BLaER1 (cell line): ENCODE results near the gene KCNA2.

Source experiments
- H3K27ac ChIP-seq: shearing (Covaris generic); formaldehyde crosslinking; 2 replicates; pipeline ENCODE4 v1.8.1; 2022
- H3K27me3 ChIP-seq: shearing (Covaris generic); formaldehyde crosslinking; 2 replicates; pipeline ENCODE4 v1.8.1; 2022
- H3K36me3 ChIP-seq: shearing (Covaris generic); formaldehyde crosslinking; 2 replicates; pipeline ENCODE4 v1.8.1; 2022
- H3K4me1 ChIP-seq: shearing (Covaris generic); formaldehyde crosslinking; 2 replicates; pipeline ENCODE4 v1.8.1; 2022
- H3K4me2 ChIP-seq: shearing (Covaris generic); formaldehyde crosslinking; 2 replicates; pipeline ENCODE4 v1.8.1; 2022
- H3K4me3 ChIP-seq: shearing (Covaris generic); formaldehyde crosslinking; 2 replicates; pipeline ENCODE4 v1.8.1; 2022
- H3K9ac ChIP-seq: shearing (Covaris generic); formaldehyde crosslinking; 2 replicates; pipeline ENCODE4 v1.8.1; 2022
- H3K9me3 ChIP-seq: shearing (Covaris generic); formaldehyde crosslinking; 2 replicates; pipeline ENCODE4 v1.8.1; 2022
- H4K20me1 ChIP-seq: shearing (Covaris generic); formaldehyde crosslinking; 2 replicates; pipeline ENCODE4 v1.8.1; 2022
- Cebpa-rat ChIP-seq: shearing (Covaris generic); IDR thresholded peaks from 2 replicates; pipeline ENCODE4 v1.8.1; 2022

Gene KCNA2

DNA sequence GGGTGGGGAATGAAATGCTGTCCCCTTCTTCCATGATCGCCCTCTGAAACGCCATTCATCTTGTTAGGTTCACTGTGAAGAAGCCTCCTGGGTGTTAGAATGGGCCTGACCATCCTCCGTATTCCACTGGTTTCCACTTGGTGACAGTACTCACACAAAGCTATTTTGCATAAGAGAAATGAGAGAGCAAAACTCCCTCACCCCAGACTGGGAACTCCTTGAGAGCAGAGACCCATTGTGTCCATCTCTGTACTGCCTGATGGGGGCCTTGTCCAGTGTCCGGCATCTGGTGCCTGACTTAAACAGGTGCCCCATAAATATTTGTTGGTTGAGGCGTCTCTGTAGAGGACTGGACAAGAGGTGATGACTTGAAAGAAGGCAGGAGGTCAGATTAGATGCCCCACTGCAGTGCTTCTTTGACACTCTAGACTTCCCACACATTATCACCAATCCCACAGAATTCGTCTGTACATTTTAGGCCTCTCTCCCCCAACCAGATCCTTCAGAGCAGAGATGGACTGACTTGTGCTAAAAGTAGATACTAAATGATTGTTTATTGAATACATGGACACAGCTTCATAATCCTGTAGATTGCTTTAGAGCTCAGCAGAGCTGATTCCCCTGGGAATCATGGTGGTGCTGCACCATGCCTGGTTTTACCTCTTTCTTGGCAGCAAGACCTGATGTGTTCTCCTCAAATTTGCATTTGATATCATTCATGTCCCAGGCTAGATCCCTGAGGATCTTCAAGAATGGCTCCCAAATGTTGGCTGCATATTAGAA lies 22.4 kb upstream of the KCNA2 start:
- no peak overlapping the region for H3K9ac ChIP-seq
- no peaks in the 10 kb centered on the region for H3K9me3 ChIP-seq
- no peaks in the 10 kb centered on the region for H3K36me3 ChIP-seq
- H3K4me1 ChIP-seq: peaks cover 27% of the 10 kb centered on the region
- H3K4me3 ChIP-seq: no peak overlapping the region
- H3K4me2 ChIP-seq: no peak overlapping the region
- H3K27ac ChIP-seq: no peak overlapping the region
- no peaks in the 10 kb centered on the region for H3K27me3 ChIP-seq
- H4K20me1 ChIP-seq: no peaks in the 10 kb centered on the region
- TF ChIP-seq Cebpa-rat: no peak

DNA sequence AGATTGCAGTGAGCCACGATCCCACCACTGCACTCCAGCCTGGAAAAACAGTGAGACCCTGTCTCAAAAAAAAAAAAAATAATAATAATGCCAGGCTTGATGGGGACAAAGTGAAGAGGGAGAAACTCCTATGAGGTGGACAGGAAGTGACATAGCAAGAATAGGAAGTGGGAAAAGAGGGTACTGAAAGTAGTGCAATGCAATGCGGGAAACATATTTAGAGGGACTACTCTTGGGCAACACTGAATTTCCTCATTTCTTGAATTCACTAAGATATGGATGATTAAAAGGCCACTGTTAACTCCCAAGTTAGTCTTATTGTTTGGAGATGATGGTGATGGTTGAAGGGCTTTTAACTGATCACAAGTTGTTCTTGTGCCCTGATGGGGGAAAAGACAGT lies 21.6 kb upstream of the KCNA2 start:
- Histone ChIP-seq H3K27me3 (no peaks in the 10 kb centered on the region), H3K9ac (no peak overlapping the region), H3K27ac (no peak overlapping the region), H3K36me3 (no peaks in the 10 kb centered on the region), H3K9me3 (no peaks in the 10 kb centered on the region), H3K4me2 (no peak overlapping the region), H3K4me1 (peaks cover 20% of the 10 kb centered on the region), H3K4me3 (no peak overlapping the region), H4K20me1 (no peaks in the 10 kb centered on the region)
- TF ChIP-seq Cebpa-rat: no peak

DNA sequence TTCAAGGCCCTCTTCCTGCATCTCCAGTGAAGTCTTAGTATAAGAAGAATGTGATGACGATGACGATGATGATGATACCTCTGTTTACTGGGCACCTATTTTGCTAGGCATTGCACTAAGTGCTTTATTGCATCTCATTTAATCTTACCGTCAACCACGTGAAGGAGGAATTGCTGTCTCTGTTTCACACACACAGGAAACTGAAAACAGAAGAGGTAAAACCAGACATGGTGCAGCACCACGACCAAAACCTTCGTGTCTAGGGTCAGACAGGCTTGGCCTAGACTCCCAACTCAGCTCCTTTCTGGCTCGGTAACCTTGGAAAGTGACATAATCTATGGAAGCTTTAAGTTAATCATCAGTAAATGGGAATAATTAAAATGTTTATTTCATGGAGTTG lies 20.7 kb upstream of the KCNA2 start:
- no peak overlapping the region for H3K27ac ChIP-seq
- no peak overlapping the region for H3K4me2 ChIP-seq

DNA sequence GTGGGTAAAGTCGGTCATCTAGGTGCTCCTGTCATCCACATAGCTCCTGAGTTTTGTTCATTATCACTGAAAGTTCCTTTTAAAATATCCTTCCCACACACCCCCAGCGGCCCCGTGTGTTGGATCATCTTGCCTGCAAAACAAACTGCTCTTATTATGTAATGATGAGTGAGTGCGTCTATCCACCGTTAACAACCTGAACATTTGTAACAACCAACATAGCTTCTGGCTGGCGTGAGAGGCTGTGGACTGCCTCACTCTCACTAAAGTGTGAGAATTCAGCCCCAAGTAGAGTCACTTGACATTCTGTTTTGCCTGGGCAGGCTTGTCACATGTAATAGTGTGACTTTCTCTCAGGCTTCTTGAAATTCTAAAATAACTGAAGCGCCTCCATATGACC lies 14.5 kb upstream of the KCNA2 start:
- Histone ChIP-seq H3K36me3 (no peaks in the 10 kb centered on the region), H3K4me3 (no peak overlapping the region), H3K27ac (no peak overlapping the region), H3K9ac (no peak overlapping the region), H3K27me3 (peaks cover 17% of the 10 kb centered on the region), H3K9me3 (no peaks in the 10 kb centered on the region), H3K4me2 (no peak overlapping the region), H3K4me1 (peaks cover 21% of the 10 kb centered on the region), H4K20me1 (no peaks in the 10 kb centered on the region)
- no peak for TF ChIP-seq Cebpa-rat

More for the DNA sequence above, 20.7 kb upstream of the KCNA2 start:
- Histone ChIP-seq H3K9ac (no peak overlapping the region), H3K4me3 (no peak overlapping the region), H4K20me1 (no peaks in the 10 kb centered on the region), H3K9me3 (no peaks in the 10 kb centered on the region), H3K27me3 (no peaks in the 10 kb centered on the region), H3K4me1 (peaks cover 15% of the 10 kb centered on the region), H3K36me3 (no peaks in the 10 kb centered on the region)
- TF ChIP-seq Cebpa-rat: no peak

DNA sequence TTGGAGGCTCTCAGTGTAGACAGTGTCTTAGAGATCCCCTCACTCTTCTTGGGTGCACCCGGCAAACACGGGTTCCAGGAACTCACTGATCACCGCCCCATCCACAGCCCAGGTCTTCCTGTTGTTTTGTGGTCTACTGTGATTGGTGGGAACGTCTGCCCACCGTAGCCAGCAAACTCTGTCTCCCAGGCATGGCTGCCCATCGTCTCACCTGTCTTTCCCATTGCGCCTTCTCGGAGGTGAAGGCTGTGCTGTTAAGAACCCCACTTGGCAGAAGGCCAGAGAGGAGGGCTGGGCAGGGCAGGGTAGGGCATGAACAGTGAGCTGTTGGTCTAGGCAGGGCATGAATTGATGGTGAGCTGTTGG lies 14.1 kb upstream of the KCNA2 start:
- no peaks in the 10 kb centered on the region for H3K36me3 ChIP-seq
- H3K27ac ChIP-seq: no peak overlapping the region
- peaks cover 25% of the 10 kb centered on the region for H3K4me1 ChIP-seq
- H3K9me3 ChIP-seq: no peaks in the 10 kb centered on the region
- H4K20me1 ChIP-seq: no peaks in the 10 kb centered on the region
- no peak overlapping the region for H3K9ac ChIP-seq
- peak overlapping the region; percentile 82 for H3K4me2 ChIP-seq
- no peak overlapping the region for H3K4me3 ChIP-seq
- H3K27me3 ChIP-seq: peaks cover 17% of the 10 kb centered on the region
- TF ChIP-seq Cebpa-rat: no peak

DNA sequence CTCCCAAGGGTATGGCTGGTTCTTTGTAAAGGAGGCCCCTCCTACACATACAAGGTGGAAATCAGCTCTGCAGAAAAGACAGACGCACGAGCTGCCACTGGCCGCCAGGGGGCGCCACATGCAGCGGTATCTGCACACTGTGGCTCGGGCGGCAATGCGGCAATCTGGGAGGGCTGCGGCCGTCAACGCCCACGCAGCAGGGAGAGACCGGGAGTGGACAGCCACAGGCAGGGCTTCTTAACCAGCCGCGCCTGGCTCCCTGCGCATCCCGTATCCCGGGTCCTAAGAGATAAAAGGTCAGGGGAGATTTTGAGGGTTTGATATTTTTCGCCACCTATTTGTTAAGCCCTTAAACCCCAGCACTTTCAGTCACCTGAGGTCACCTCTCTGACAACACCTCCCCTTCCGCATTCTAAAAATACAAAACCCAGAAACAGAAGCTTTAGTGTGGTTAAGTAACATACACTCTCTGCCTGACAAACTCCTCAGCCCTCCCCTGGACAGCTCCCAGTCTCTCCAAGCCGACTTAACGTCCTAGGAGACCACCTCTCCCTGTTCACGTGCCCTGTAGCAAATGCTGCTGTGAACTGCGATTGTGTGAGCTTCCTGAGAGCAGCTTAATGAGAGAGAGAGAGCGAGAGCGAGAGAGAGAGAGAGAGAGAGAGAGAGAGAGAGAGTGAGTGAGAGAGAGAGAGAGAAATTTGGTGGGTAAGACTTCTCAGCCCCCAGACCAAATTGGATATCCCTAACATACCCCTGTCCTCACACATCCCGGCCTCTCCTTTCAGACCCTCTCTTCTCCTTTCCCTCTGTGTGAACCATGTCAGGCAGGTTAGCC lies 13.5 kb upstream of the KCNA2 start:
- TF ChIP-seq Cebpa-rat: no peak
- H3K4me2 ChIP-seq: peak overlapping the region; percentile 82
- H3K4me1 ChIP-seq: peaks cover 25% of the 10 kb centered on the region
- no peaks in the 10 kb centered on the region for H3K9me3 ChIP-seq
- no peak overlapping the region for H3K27ac ChIP-seq
- no peaks in the 10 kb centered on the region for H4K20me1 ChIP-seq
- no peak overlapping the region for H3K9ac ChIP-seq
- H3K27me3 ChIP-seq: peaks cover 17% of the 10 kb centered on the region
- H3K4me3 ChIP-seq: peak overlapping the region; percentile 50
- no peaks in the 10 kb centered on the region for H3K36me3 ChIP-seq

DNA sequence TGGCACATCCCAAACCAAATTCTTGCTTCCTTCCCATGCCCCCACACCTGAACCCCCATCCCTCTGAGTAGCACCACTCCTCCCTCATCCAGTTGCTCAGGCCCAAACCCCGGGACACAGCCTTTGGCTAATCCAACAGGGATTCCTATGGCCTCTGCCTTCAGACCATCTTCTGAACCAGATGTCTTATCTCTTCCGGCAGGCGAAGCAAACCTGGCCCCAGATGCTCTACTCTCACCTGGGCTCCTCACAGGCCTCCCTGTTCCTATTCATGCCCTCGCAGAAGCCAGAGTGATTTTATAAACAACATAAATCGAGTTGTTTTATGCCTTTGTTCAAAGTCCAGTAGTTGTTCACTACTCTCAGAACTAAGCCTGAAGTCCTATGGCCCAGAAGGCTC lies 12.5 kb upstream of the KCNA2 start:
- Histone ChIP-seq H4K20me1 (no peaks in the 10 kb centered on the region), H3K27ac (no peak overlapping the region), H3K9me3 (no peaks in the 10 kb centered on the region), H3K9ac (no peak overlapping the region), H3K36me3 (no peaks in the 10 kb centered on the region), H3K4me1 (peaks cover 25% of the 10 kb centered on the region), H3K4me3 (no peak overlapping the region), H3K4me2 (peak overlapping the region; percentile 82; the same call in 1 of the 2 replicates), H3K27me3 (peaks cover 17% of the 10 kb centered on the region)
- no peak for TF ChIP-seq Cebpa-rat

DNA sequence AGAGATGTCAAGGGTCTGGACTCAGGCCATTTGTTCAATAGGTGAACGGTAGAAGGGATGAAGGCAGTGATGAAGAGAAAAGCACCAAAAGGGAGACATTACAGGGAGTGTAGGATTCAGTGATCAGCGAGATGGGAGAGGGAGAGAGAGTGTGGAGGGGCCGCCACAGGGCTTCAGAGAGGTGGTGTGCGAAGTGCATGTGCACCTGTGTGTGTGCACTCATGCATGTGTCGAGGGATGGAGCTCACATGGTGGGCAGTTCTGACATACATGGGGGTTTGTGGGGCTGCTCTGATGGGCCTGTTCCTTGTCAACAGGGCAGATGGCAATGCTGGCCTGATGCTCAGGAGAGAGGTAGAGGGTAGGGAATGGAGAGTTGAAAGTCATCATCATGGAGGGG lies 11.4 kb upstream of the KCNA2 start:
- Histone ChIP-seq H3K36me3 (no peaks in the 10 kb centered on the region), H3K4me2 (no peak overlapping the region), H3K27me3 (peaks cover 17% of the 10 kb centered on the region), H3K27ac (no peak overlapping the region), H3K9me3 (no peaks in the 10 kb centered on the region), H3K4me3 (no peak overlapping the region), H3K4me1 (peaks cover 25% of the 10 kb centered on the region), H3K9ac (no peak overlapping the region), H4K20me1 (no peaks in the 10 kb centered on the region)
- TF ChIP-seq Cebpa-rat: no peak

DNA sequence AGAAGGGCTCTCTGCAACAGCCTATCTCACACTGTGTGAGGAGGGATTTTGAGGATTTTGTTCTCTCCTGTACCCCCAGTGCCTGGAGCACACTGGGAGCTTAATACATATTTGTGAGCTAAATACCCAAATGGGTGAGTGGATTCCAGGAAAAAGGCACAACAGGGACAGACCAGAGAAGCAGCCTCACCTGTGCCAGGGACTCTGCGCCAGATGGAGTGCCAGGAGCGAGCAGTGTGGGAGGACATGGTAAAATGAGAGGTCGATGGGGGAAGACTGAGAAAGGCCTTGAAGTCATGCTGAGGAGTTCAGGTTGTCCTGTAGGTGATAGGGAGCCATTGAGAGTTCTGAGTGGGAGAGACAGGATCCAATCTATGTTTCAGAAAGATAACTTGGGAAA lies 11.0 kb upstream of the KCNA2 start:
- Histone ChIP-seq H3K4me1 (peaks cover 25% of the 10 kb centered on the region), H3K9ac (no peak overlapping the region), H3K4me2 (no peak overlapping the region), H3K4me3 (no peak overlapping the region), H3K36me3 (no peaks in the 10 kb centered on the region), H3K9me3 (no peaks in the 10 kb centered on the region), H3K27ac (no peak overlapping the region), H4K20me1 (no peaks in the 10 kb centered on the region), H3K27me3 (peaks cover 17% of the 10 kb centered on the region)
- TF ChIP-seq Cebpa-rat: no peak

DNA sequence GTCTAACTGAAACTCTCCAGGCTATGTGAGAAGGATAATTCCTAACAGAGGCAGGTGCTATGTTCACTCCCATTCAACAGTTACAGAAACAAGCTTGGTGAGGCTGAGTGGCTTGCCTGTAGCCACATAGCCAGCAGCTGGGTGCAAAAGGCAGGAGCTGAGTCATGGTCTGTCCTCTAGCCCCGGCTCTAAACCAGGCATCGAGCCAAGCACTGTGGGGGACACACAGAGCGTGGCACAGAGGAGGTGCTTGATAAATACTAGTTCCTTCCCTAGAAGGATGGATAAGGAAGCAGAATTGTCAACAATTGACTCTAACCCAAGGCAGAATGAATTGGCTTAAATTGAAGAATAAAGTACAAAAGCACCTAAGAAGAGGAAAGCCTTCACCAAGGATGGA lies 10.4 kb upstream of the KCNA2 start:
- no peaks in the 10 kb centered on the region for H3K36me3 ChIP-seq
- H3K9me3 ChIP-seq: no peaks in the 10 kb centered on the region
- no peak for TF ChIP-seq Cebpa-rat
- no peak overlapping the region for H3K4me3 ChIP-seq
- no peaks in the 10 kb centered on the region for H4K20me1 ChIP-seq
- peaks cover 17% of the 10 kb centered on the region for H3K27me3 ChIP-seq
- peaks cover 25% of the 10 kb centered on the region for H3K4me1 ChIP-seq
- H3K27ac ChIP-seq: no peak overlapping the region
- no peak overlapping the region for H3K9ac ChIP-seq
- H3K4me2 ChIP-seq: no peak overlapping the region
